GM20000 (cell line): ENCODE measurements around the gene ASB6.

ENCODE experiments used
- DNase-seq: peaks from one replicate; pipeline ENCODE4 v3.0.0; 2012; ENCODE audit warnings: low spot score
- CTCF ChIP-seq: IDR thresholded peaks from 2 replicates; pipeline ENCODE4 v1.5.1; 2012; ENCODE audit warnings: mild to moderate bottlenecking, control low read depth; ENCODE audit errors: extremely low read depth, missing control alignments

Gene ASB6

GRCh38 chr9:129587487-129588262 is 54.3 kb downstream of the ASB6 start:
- no peak for DNase-seq
- no peak for TF ChIP-seq CTCF

- DNase-seq, result no peak
- TF ChIP-seq CTCF, result no peak
Observed at GRCh38 chr9:129586685-129587084, 55.3 kb downstream of the ASB6 start.

GRCh38 chr9:129586245-129586644 is 55.7 kb downstream of the ASB6 start:
- DNase-seq, result no peak
- TF ChIP-seq CTCF, result no peak

- no peak for DNase-seq
- TF ChIP-seq CTCF, result no peak
Observed at GRCh38 chr9:129585352-129585751, 56.6 kb downstream of the ASB6 start.
